ENCODE results near the gene PRKCE. TPM values are rescaled to one million over a fixed set of nuclear protein-coding genes. Genes with fewer than 3 reads are reported as not detected.
A peak's percentile ranks its signal among the peaks of the same experiment; 100 is the strongest.

The PRKCE gene
- total RNA-seq, 2 donors from 2014 or later = 7.3 to 20.8 TPM

DNA sequence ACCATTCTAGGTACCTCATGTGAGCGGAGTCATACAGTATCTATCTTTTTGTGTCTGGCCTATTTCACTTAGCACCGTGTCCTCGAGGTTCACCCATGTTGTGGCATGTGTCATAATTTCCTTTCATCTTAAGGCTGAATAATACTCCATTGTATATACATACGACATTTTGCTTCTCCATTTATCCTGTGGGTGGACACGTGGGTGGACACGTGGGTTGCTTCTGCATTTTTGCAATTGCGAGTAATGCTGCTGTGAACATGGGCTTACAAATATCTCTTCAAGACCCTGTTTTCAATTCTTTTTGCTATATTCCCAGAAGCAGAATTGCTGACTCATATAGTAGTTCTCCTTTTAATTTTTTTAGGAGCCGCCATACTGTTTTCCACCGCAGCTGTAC lies 402.1 kb downstream of the PRKCE start:
- TF ChIP-seq POLR2A (IDR thresholded peaks at IDR 0.05) = no peak
- H3K4me1 ChIP-seq = no peaks in the 10 kb centered on the region
- no peak for DNase-seq
- H3K9me3 ChIP-seq = no peaks in the 10 kb centered on the region
- WGBS, 2 donors = 83 to 91% methylated on average over 9 of the region's 9 CpGs
- H3K4me3 ChIP-seq = no peak overlapping the region
- no peaks in the 10 kb centered on the region for H3K36me3 ChIP-seq (replicated peaks in 1 of 2; ENCODE audit: insufficient read depth in 1 of 2, low read depth in 2 of 2)
- intact Hi-C loops (cut with DNase I) = loop anchor here (10.0 kb wide), 1 partner anchor 311 kb away; no protein-coding TSS in a partner anchor
- H3K27me3 ChIP-seq = no peaks in the 10 kb centered on the region
- ATAC-seq = no peak
- no peak overlapping the region for H3K27ac ChIP-seq

DNA sequence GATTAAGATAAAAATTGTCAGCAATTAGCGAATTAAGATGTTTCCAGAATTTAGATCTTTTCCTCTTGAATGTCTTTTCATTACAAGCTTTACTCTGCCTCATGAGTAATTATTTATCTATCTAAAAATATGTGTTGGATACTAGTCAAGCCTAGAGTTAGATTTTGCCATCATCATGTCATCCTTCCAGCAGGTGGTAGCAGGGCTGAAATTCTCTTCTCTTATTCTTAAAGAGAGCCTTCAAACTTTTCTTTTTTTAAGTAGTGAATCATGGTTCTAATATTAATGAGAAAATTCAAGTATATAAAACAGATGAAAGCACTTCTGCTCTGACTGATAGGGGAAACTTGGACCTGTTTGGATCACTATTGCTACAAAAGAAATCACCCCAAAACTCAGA lies 405.1 kb downstream of the PRKCE start:
- Histone ChIP-seq H3K27me3 (no peaks in the 10 kb centered on the region), H3K27ac (no peak overlapping the region), H3K4me1 (no peaks in the 10 kb centered on the region), H3K36me3 (replicated peaks in 1 of 2; ENCODE audit: insufficient read depth in 1 of 2, low read depth in 2 of 2) (no peaks in the 10 kb centered on the region), H3K4me3 (no peak overlapping the region), H3K9me3 (no peaks in the 10 kb centered on the region)
- WGBS, 2 donors = 94 to 97% methylated on average over 1 of the region's 1 CpG
- DNase-seq = no peak
- ATAC-seq = no peak
- TF ChIP-seq POLR2A (IDR thresholded peaks at IDR 0.05) = no peak
- TF ChIP-seq, protein P1, sequence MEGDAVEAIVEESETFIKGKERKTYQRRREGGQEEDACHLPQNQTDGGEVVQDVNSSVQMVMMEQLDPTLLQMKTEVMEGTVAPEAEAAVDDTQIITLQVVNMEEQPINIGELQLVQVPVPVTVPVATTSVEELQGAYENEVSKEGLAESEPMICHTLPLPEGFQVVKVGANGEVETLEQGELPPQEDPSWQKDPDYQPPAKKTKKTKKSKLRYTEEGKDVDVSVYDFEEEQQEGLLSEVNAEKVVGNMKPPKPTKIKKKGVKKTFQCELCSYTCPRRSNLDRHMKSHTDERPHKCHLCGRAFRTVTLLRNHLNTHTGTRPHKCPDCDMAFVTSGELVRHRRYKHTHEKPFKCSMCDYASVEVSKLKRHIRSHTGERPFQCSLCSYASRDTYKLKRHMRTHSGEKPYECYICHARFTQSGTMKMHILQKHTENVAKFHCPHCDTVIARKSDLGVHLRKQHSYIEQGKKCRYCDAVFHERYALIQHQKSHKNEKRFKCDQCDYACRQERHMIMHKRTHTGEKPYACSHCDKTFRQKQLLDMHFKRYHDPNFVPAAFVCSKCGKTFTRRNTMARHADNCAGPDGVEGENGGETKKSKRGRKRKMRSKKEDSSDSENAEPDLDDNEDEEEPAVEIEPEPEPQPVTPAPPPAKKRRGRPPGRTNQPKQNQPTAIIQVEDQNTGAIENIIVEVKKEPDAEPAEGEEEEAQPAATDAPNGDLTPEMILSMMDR (IDR thresholded peaks at IDR 0.05) = no peak
- intact Hi-C loops (cut with DNase I) = loop anchor here (10.0 kb wide), 1 partner anchor 308 kb away; no protein-coding TSS in a partner anchor

DNA sequence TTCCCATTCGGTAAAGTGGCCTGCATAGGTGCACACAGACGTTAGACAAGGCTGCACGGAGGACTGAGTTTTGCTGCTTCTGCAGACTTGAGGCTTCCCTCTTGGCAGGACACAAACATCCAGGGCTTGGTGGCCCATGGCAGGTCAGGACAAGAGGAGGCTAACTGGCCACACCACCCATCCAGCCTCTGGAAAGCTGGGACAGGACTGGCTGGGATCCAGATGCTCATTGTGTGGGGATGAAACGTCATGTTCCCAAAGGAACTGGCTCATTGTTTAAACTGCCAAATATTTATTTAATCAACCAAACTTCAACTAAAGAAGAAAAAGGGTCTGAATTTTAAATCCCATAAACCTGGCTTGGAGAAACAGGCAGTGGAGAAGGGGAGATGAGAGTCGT lies 406.7 kb downstream of the PRKCE start:
- no peaks in the 10 kb centered on the region for H3K36me3 ChIP-seq (replicated peaks in 1 of 2; ENCODE audit: insufficient read depth in 1 of 2, low read depth in 2 of 2)
- no peak overlapping the region for H3K27ac ChIP-seq
- peaks cover 6% of the 10 kb centered on the region for H3K4me1 ChIP-seq
- ATAC-seq (no peak), DNase-seq (peak in 3 of 4 donors; percentile 21 to 56 (median 37))
- no peak for TF ChIP-seq POLR2A (IDR thresholded peaks at IDR 0.05)
- TF ChIP-seq, protein P1 (IDR thresholded peaks at IDR 0.05) = no peak
- 48 to 65% methylated on average over 5 of the region's 5 CpGs for WGBS, 2 donors
- intact Hi-C loops (cut with DNase I) = loop anchor here (10.0 kb wide), 1 partner anchor 307 kb away; no protein-coding TSS in a partner anchor
- H3K27me3 ChIP-seq = no peaks in the 10 kb centered on the region
- H3K4me3 ChIP-seq = no peak overlapping the region
- H3K9me3 ChIP-seq = no peaks in the 10 kb centered on the region

DNA sequence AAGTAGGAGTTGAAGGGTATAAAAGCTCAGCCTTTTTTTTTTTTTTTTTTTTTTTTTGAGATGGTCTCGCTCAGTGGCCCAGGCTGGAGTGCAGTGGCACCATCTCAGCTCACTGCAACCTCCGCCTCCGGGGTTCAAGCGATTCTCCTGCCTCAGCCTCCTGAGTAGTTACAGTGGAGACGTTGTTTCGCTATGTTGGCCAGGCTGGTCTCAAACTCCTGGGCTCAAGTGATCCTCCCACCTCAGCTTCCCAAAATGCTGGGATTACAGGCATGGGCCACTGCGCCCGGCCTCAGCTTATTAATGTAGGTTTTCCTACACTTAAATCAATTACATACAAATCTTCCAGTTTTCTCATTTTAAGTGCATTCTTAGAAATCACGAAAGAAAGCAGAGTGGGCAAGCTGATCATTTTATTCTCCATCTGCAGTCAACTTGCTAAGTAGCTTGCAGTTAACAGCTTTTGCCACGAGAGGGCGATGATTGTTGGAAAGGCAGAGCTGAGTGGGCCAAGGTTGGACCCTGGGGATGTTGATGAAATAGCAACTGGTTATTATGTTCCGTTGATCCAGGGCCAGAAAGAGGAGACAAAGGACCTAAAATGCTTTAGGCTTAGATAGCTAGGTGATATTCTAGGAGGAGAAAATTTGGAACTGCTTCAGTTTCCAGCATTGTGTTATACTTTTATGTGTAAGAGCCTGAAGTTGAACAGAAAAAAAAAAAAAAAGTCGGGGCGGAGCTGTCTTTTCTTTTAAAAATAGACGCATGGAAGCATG lies 411.4 kb downstream of the PRKCE start:
- H3K27me3 ChIP-seq = no peaks in the 10 kb centered on the region
- no peaks in the 10 kb centered on the region for H3K36me3 ChIP-seq (replicated peaks in 1 of 2; ENCODE audit: insufficient read depth in 1 of 2, low read depth in 2 of 2)
- no peak for TF ChIP-seq POLR2A (IDR thresholded peaks at IDR 0.05)
- TF ChIP-seq, protein P1 (IDR thresholded peaks at IDR 0.05) = peak; percentile 72 to 81 (median 74)
- WGBS, 2 donors = 40 to 42% methylated on average over 15 of the region's 15 CpGs
- intact Hi-C loops (cut with DNase I) = no loop called here
- ATAC-seq = peak; percentile 75
- H3K9me3 ChIP-seq = no peaks in the 10 kb centered on the region
- H3K4me3 ChIP-seq = no peak overlapping the region
- DNase-seq = peak; percentile 76 to 83 (median 80)
- H3K27ac ChIP-seq = no peak overlapping the region
- H3K4me1 ChIP-seq = peaks cover 6% of the 10 kb centered on the region

DNA sequence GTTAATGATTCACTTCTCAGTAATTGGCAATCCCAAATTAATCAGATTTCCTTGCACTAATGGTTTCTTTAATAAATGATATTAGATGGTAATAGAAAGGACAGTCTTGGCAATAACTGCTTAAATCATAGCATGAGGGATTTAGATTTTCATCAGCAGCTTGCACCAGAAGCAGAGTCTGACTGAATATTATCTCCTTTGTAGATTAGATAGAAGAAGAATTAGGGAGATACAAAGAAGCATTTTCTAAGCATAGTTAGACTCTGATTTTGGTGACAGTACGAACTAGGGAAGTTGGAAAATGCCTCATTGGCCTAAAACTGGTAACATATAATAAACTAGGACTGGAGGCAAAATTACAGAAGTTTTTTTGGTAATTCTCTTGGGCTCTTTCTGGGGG lies 412.9 kb downstream of the PRKCE start:
- ATAC-seq (no peak), DNase-seq (no peak)
- WGBS, 2 donors = 89 to 91% methylated on average over 1 of the region's 1 CpG
- Histone ChIP-seq H3K4me3 (no peak overlapping the region), H3K27me3 (no peaks in the 10 kb centered on the region), H3K27ac (no peak overlapping the region), H3K9me3 (no peaks in the 10 kb centered on the region), H3K36me3 (replicated peaks in 1 of 2; ENCODE audit: insufficient read depth in 1 of 2, low read depth in 2 of 2) (no peaks in the 10 kb centered on the region), H3K4me1 (peaks cover 6% of the 10 kb centered on the region)
- no peak for TF ChIP-seq POLR2A (IDR thresholded peaks at IDR 0.05)
- TF ChIP-seq, protein P1 (IDR thresholded peaks at IDR 0.05) = no peak
- intact Hi-C loops (cut with DNase I) = no loop called here

Measured in body of pancreas (tissue), 4 donors.